ENCODE data around the gene COL18A1. TPM values are rescaled to one million over a fixed set of nuclear protein-coding genes. Genes with fewer than 3 reads are reported as not detected.

The COL18A1 gene
- total RNA-seq, 1 experiment from 2014 or later: 26.4 TPM

DNA sequence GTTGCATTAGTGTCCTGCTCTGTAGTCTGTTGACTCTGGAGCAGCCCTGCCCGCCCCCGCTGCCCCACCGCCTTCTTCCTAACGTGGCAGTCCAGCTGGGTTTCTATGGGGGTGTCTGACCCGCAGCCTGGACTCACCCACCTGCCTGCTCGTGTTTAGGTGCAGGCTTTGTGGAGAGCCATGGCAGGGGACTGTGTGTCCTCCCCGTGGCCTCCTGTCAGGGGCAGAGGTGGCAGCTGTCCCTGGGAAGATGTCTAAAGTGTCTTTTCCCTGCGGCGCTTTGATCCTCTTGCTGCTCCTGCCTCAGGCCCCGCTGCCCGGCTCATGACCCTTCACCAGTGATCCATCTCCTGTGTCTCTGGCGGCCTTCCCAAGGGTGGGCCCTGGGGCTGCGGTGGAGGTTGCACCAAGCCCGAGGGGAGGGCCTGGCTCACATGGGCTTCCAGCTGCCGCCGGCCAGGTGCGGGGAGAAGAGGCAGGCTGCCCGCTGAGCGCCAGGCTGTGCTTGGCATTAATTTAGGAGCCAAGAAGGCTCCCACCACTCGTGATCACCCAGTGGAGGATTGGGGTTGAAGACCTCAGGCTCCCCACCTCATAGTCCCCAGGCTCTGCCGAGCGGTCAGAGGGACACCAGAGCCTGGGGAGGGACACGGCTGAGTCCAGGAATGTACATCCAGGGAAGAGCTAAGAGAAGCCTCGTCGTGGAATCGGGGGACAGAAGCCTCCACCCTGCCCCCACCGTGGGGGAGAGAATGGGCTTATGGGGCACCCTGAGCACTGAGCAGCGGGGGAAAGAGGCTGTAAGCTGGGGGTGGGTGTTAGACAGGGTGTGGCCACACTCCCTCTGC lies 44.1 kb downstream of the COL18A1 start:
- Histone ChIP-seq H3K4me3 (no peak overlapping the region), H3K9me3 (peaks cover 17% of the 10 kb centered on the region), H3K27me3 (no peaks in the 10 kb centered on the region), H3K36me3 (no peaks in the 10 kb centered on the region)
- DNase-seq: no peak

DNA sequence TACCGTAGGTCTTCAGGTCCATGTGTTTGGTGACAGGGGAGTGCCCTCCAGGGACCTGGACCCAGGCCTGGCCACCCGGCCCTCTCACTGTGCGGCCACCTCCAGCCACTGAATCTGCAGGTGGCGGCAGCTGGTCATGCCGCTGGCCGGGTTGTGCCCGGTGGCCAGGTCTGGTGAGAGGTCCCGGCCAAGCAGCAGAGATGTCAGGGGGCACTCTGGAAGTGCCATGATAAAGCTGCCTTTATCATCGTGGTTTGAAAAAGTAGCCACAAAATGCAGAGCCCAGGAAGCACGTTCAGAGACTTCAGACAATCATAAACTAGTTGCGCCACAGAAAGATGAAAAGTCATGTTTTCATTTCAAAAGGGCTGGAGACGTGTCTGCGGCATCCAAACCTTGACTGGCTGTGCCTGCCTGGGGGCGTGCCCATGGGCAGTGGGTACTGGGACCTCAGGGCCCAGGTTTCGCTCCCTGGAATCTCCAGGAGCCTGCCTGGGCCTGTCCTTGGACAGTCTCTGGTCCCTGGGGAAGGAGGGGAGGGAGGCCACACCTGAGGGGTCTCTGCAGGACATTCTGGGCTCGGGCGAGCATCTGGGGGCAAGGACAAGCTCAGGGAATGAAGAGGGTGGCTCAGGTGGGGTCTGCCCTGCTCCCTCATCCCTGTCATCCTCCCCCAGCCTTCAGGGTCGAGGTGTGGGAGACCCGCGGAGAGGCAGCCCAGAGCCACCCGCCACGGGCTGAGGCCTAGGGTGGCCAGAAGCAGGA lies 44.9 kb downstream of the COL18A1 start:
- H3K4me3 ChIP-seq: no peak overlapping the region
- no peaks in the 10 kb centered on the region for H3K27me3 ChIP-seq
- no peaks in the 10 kb centered on the region for H3K36me3 ChIP-seq
- DNase-seq: no peak
- peaks cover 17% of the 10 kb centered on the region for H3K9me3 ChIP-seq

DNA sequence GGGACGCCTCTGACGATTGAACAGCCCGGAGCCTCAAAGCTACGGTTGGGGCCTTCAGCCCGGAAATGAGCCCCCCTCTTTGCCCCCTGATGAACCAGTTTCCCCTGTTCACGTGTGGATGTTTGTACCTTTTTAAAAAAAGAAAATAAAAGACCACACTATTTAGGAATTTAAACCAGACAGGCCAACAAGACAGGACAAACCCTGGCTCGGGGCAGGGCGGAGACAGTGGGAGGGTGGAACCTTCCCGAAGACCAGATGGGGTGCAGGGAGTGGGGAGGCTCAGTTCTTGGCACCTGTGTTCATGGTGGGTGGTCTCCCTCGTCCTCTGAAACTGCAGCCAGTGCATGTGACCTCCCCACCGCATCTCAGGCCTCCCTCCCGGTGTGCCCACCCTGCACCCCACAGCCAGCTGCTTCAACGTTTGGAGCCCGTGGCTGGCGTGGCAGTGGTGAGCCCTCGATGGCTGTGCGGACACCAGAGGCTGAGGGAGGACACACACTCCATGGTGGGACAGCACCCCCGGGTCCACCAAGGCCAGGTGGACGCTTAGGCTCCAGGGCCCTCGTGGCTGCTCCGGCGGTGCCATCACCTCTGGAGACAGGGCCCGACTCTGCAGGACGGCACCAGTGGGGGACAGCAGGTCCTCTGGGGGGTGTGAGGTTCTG lies 45.6 kb downstream of the COL18A1 start:
- no peak for DNase-seq

DNA sequence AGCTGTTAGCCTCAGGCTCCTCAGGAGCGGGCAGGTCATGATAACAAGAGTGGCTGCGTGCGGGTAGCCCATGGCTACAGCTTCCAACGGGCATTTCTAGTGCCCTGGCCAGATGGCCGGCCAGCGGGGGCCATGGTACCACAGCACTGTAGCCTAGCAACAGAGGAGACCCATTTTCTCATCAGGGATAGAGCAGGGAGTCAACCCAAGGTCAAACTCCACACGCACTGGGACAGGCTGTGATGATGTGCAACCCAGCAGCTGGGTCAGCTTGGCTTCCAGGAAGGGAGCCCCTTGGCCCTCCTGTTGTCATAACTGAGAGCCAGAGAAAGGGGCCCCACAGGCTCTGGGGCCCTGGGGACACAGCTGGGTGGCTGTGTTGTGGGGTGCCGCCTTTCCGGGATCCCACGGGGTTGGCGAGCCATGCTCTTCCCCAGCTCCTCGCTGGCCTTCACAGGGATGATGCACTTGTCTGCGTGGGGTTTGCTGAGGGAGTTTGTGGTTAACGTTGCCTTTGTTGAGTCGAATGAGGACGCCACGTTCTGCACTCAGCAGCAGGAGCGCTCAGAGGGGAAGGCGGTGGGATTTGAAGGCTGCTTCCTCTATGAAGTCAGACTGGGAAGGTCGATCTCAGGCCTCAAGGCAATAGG lies 46.3 kb downstream of the COL18A1 start:
- no peak for DNase-seq
- Histone ChIP-seq H3K4me3 (no peak overlapping the region), H3K27me3 (no peaks in the 10 kb centered on the region), H3K9me3 (peaks cover 11% of the 10 kb centered on the region), H3K36me3 (no peaks in the 10 kb centered on the region)

More for the DNA sequence above, 45.6 kb downstream of the COL18A1 start:
- H3K9me3 ChIP-seq: peaks cover 14% of the 10 kb centered on the region
- H3K36me3 ChIP-seq: no peaks in the 10 kb centered on the region
- H3K4me3 ChIP-seq: no peak overlapping the region
- H3K27me3 ChIP-seq: no peaks in the 10 kb centered on the region

GRCh38 chr21:45451771-45452182 lies 46.8 kb downstream of the COL18A1 start:
- Histone ChIP-seq H3K27me3 (no peaks in the 10 kb centered on the region), H3K9me3 (peaks cover 5% of the 10 kb centered on the region), H3K4me3 (no peak overlapping the region), H3K36me3 (no peaks in the 10 kb centered on the region)
- no peak for DNase-seq

GRCh38 chr21:45452696-45453307 lies 47.8 kb downstream of the COL18A1 start:
- DNase-seq: no peak
- Histone ChIP-seq H3K36me3 (no peaks in the 10 kb centered on the region), H3K9me3 (no peaks in the 10 kb centered on the region), H3K4me3 (no peak overlapping the region), H3K27me3 (no peaks in the 10 kb centered on the region)

DNA sequence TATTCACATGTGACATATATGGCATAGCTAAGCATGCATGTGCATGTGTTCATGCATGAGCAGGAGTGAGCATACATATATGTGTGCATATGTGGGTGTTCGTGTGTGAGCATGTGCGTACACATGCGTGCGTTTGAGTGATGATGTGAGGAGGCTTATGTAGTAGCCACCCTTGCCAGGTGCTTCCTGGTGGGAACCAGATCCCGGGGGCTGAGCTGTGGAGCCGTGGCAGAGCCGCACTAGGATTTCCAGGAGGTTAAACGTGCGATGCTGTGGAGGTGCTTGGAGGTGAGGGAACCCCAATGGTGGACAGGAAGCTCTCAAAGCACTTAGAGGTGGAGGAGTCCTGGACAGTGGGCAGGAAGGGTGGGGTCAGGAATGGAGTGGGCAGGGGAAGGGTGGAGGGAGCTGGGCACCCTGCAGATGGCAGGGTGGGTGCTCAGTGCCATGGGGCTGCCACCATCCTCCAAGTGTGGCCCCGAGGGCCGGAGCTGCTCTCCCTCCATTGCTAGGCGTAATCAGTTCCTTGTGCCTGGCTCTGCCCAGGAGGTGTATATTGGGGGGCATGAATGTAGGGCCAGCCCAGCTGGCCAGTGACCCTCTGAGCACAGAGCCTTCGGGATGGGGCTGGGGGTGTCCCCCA lies 48.5 kb downstream of the COL18A1 start:
- H3K4me3 ChIP-seq: no peak overlapping the region
- DNase-seq: no peak
- H3K9me3 ChIP-seq: no peaks in the 10 kb centered on the region
- no peaks in the 10 kb centered on the region for H3K36me3 ChIP-seq
- no peaks in the 10 kb centered on the region for H3K27me3 ChIP-seq

- no peaks in the 10 kb centered on the region for H3K9me3 ChIP-seq
- H3K4me3 ChIP-seq: no peak overlapping the region
- no peaks in the 10 kb centered on the region for H3K27me3 ChIP-seq
- no peaks in the 10 kb centered on the region for H3K36me3 ChIP-seq
- DNase-seq: no peak
These were observed 49.3 kb downstream of the COL18A1 start for GRCh38 chr21:45454060-45454925.

- no peak overlapping the region for H3K4me3 ChIP-seq
- peak; percentile 51 for DNase-seq
- no peaks in the 10 kb centered on the region for H3K27me3 ChIP-seq
- H3K36me3 ChIP-seq: no peaks in the 10 kb centered on the region
- no peaks in the 10 kb centered on the region for H3K9me3 ChIP-seq
These were observed 50.1 kb downstream of the COL18A1 start for GRCh38 chr21:45454926-45455673.

GRCh38 chr21:45455674-45456583 lies 51.0 kb downstream of the COL18A1 start:
- no peaks in the 10 kb centered on the region; the same call in 1 of the 2 replicates for H3K9me3 ChIP-seq
- DNase-seq: no peak
- H3K36me3 ChIP-seq: no peaks in the 10 kb centered on the region
- H3K4me3 ChIP-seq: no peak overlapping the region
- H3K27me3 ChIP-seq: no peaks in the 10 kb centered on the region

GRCh38 chr21:45456584-45457160 lies 51.7 kb downstream of the COL18A1 start:
- Histone ChIP-seq H3K27me3 (no peaks in the 10 kb centered on the region), H3K4me3 (no peak overlapping the region), H3K9me3 (peaks cover 2% of the 10 kb centered on the region), H3K36me3 (no peaks in the 10 kb centered on the region)
- DNase-seq: no peak

DNA sequence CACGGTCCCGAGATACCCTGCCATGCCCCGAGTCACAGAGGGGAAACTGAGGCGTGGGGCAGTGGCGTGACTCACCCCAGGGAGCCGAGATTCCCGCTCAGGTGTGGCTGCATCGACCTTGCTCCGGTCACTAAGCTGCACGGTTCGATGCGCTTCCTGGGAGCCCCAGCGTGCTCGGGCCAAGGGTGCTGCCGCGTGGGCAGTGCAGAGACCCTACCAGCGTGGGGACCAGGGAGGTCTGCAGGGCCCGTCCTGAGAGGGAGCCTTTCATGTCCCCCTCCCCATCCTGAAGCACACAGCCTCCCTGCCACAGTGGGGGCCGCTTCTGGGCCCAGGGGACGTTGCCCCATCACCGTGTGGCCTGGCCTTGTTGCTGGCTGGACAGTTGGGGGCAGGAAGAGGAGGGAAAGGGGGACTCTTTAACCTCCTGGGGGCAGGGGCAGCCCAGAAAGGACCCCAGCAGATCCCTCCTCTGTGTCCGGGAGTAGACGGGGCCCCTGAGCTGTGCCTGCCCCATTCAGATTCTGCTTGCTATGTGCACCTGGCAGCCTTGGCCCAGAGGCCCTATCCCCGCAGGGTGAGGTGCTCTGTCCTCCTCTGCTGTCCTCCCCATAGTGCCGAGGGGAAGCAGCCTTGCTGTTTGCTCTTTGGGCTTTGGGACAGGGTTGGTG lies 52.3 kb downstream of the COL18A1 start:
- Histone ChIP-seq H3K36me3 (no peaks in the 10 kb centered on the region), H3K9me3 (peaks cover 8% of the 10 kb centered on the region), H3K27me3 (no peaks in the 10 kb centered on the region), H3K4me3 (no peak overlapping the region)
- DNase-seq: no peak

DNA sequence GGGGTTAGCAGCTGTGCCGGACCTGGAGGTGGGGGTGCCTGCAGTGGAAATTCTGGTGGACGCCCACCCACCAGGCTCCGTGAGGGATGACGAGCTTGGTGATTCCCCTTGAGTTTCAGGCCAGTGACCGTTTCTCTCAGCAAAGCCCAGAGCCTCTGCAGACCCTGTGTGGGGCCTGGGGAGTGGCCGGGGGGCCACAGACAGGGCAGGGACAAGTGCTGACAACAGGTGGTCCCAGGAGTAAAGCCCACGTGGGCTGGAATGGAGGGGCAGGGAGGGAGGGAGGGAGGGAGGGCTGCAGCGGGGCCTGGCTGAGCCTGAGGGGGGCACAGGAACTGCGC lies 52.8 kb downstream of the COL18A1 start:
- H3K36me3 ChIP-seq: no peaks in the 10 kb centered on the region
- no peak overlapping the region for H3K4me3 ChIP-seq
- H3K9me3 ChIP-seq: peaks cover 12% of the 10 kb centered on the region
- DNase-seq: no peak
- H3K27me3 ChIP-seq: no peaks in the 10 kb centered on the region
